ENCODE data around the gene CHD9NB.
"Not testable (repeated sequence)": the region's sequence is repeated elsewhere in the genome, so short reads cannot be mapped to it uniquely, and the experiment has no call there.

CHD9NB gene

DNA sequence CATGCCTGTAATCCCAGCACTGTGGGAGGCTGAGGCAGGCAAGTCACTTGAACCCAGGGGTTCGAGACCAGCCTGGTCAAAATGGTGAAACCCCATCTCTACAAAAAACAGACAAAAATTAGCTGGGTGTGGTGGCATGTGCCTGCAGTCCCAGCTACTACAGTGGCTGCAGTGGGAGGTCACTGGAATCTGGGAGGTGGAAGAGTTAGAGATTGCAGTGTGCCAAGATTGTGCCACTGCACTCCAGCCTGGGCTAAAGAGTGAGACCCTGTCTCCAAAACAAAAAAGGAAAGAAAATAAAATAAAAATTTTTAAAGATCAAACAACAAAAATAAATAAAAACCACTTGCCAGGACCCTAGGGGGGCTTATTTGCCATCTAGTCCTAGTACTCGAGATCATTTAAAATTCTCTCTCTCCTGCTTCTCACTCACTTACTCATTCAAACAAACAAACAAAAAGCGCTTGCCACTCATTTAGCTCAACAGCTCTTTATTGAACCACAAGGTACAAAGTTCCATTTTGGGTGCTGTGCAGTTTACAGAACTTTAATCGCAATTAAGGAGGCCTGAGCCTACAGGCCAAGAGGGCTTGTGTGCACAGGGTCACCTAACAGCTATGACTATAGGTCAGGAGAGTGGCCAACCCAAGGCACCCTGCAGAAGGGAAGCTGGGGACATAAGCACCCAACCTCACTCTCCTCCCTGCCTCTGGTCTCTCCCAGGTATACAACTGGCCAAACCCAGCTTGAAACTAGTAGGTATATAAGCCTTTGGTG lies 4.4 kb downstream of the CHD9NB start:
- ATAC-seq (replicated peaks; ENCODE audit: extremely low read depth, poor library complexity, severe bottlenecking): no peak

DNA sequence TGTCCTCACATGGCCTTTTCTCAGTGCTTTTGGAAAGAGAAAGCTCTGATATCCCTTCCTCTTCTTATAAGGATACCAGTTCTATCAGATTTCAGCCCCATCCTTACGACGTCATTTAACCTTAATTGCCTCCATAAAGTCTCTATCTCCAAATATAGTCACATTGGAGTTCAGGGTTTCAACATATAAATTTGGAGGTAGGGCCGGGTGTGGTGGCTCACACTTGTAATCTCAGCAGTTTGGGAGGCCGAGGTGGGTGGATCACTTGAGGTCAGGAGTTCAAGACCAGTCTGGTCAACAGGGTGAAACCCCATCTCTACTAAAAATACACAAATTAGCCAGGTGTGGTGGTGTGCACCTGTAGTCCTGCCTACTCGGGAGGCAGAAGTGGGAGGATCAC lies 5.2 kb downstream of the CHD9NB start:
- not testable (repeated sequence) for DNase-seq (ENCODE audit: low spot score in 2 of 2); H3K36me3 Mint-ChIP-seq (ENCODE audit: insufficient read depth); H3K9me3 Mint-ChIP-seq; H3K4me3 Mint-ChIP-seq; ATAC-seq (replicated peaks; ENCODE audit: extremely low read depth, poor library complexity, severe bottlenecking); H3K4me1 Mint-ChIP-seq; H3K27ac Mint-ChIP-seq (ENCODE audit: low read depth)
- peaks cover 20% of the 10 kb centered on the region for H3K27me3 Mint-ChIP-seq

More for the DNA sequence above, 4.4 kb downstream of the CHD9NB start:
- Mint-ChIP-seq H3K27ac (ENCODE audit: low read depth) (no peak overlapping the region), H3K27me3 (peaks cover 12% of the 10 kb centered on the region), H3K4me3 (no peak overlapping the region), H3K9me3 (no peaks in the 10 kb centered on the region), H3K36me3 (ENCODE audit: insufficient read depth) (no peaks in the 10 kb centered on the region), H3K4me1 (no peaks in the 10 kb centered on the region)
- DNase-seq (ENCODE audit: low spot score in 2 of 2): no peak

DNA sequence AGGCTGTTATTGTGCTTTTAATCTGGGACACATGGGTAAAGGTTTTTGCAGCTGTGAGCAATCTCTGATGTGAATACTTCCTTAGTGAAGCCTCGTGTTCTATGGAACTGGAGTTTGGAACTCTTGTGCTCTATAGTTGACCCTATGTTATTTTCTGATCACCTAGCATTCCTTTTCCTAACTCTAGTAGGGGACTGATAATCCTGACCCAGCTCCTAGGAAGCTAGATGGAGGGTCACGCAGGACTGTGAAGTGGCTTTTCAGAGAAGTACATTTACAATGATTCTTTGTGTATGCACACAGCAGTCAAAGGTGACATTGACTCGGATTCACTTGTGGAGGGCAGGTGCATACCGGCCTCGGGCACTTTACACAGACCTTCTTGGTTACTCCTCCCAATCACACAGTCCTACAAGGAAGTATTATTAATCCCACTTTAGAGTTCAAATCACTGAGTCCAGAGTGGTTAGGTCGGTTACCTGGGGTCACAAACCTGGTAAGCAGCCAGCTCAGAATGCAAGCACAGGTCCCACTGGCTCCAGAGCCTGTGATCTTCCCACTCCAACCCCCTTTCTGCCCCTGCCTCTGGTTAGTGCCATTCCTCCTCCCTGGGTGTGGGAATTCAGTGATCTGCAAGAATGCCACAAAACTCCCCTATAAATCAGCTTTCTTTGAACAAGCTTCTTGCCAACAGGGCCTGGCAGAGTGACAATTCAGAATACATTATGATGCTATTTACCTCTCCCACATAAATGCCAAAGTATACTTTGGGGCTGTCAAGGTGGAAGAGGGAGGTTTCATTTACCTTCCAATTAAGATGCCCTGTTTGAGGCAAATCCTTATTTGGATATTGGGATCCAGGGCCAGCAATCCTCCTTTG lies 7.1 kb downstream of the CHD9NB start:
- Mint-ChIP-seq H3K4me1 (no peaks in the 10 kb centered on the region), H3K9me3 (no peaks in the 10 kb centered on the region), H3K4me3 (no peak overlapping the region), H3K27ac (ENCODE audit: low read depth) (no peak overlapping the region), H3K27me3 (peaks cover 21% of the 10 kb centered on the region), H3K36me3 (ENCODE audit: insufficient read depth) (no peaks in the 10 kb centered on the region)
- DNase-seq (ENCODE audit: low spot score in 2 of 2): no peak
- ATAC-seq (replicated peaks; ENCODE audit: extremely low read depth, poor library complexity, severe bottlenecking): no peak

DNA sequence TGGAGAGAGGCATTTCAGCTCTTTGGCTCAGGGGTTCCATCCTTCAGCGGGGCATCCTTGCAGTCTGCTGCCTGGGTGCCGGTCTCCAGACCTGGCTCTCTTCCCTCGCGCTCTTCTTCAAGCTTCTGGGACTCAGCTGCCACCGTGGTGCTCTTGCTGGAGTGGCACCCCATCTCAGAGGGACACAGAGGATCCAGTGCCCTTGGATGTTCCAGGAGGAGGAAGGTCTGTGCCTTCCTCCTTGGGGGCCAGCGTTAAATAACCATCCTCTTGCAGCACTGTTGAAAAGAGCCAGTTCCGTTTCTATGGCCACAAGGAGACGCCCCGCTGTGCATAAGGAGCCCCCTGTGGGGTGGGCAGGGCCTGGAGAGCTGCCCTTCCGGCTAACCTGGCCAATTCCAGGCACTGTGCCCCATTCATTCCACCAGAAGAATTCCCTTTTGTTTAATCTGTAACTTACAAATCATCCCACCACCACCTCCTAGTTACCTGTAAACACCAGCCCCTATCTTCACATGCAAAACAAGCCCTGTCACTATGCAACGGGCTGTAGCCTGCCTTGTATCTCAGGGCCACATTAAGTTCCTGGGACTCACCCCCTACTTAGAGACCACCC lies 8.6 kb downstream of the CHD9NB start:
- no peaks in the 10 kb centered on the region for H3K36me3 Mint-ChIP-seq (ENCODE audit: insufficient read depth)
- ATAC-seq (replicated peaks; ENCODE audit: extremely low read depth, poor library complexity, severe bottlenecking) (no peak), DNase-seq (ENCODE audit: low spot score in 2 of 2) (no peak)
- H3K27me3 Mint-ChIP-seq: peaks cover 21% of the 10 kb centered on the region
- H3K9me3 Mint-ChIP-seq: no peaks in the 10 kb centered on the region
- no peak overlapping the region for H3K27ac Mint-ChIP-seq (ENCODE audit: low read depth)
- no peaks in the 10 kb centered on the region for H3K4me1 Mint-ChIP-seq
- H3K4me3 Mint-ChIP-seq: no peak overlapping the region

DNA sequence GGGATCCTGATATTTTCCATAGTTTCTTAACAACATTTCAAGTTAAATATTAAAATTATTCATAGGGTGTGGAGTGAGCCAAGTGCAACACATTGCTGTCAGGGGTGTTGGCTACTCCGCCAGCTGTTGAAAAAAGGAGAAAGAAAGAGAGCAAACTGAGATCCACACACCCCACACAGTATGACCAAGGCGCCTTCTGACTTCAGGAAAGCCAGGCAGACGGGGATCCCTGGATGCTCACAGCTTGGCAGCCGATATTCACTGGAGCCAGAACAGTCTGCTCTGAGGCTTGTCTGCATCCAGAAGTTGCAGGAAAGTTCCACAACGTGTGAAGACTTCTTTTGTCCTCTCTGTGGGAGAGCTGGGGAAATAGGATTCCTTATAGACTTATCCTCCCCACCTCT lies 9.3 kb downstream of the CHD9NB start:
- ATAC-seq (replicated peaks; ENCODE audit: extremely low read depth, poor library complexity, severe bottlenecking): no peak
- H3K9me3 Mint-ChIP-seq: no peaks in the 10 kb centered on the region
- peaks cover 21% of the 10 kb centered on the region for H3K27me3 Mint-ChIP-seq
- no peaks in the 10 kb centered on the region for H3K36me3 Mint-ChIP-seq (ENCODE audit: insufficient read depth)
- H3K4me3 Mint-ChIP-seq: no peak overlapping the region
- no peaks in the 10 kb centered on the region for H3K4me1 Mint-ChIP-seq
- H3K27ac Mint-ChIP-seq (ENCODE audit: low read depth): no peak overlapping the region
- no peak for DNase-seq (ENCODE audit: low spot score in 2 of 2)

DNA sequence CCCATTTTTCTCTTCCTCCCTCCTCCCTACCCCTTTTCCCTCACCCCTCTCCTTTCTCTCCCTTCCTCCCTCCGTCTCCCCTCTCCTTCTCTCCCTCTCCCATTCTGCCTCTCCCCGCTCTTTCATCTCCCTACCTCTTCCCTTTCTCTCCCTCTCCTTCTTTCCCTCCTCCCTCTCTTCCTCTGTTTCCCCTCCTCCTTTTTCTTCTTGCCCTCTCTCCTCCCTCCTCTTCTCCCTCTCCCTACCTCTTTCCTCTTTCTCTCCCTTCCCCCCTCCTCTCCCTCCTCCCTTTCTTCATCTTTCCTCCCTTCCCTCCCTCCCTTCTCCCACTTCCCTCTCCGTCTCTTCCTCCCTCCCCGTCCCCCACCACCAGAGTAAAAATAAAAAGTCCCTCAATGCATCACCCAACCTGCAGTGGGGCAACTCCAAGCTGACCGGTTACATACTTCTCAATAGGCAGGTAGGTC lies 10.4 kb downstream of the CHD9NB start:
- Mint-ChIP-seq H3K27me3 (peaks cover 21% of the 10 kb centered on the region), H3K4me1 (no peaks in the 10 kb centered on the region), H3K4me3 (no peak overlapping the region), H3K9me3 (no peaks in the 10 kb centered on the region), H3K27ac (ENCODE audit: low read depth) (no peak overlapping the region), H3K36me3 (ENCODE audit: insufficient read depth) (no peaks in the 10 kb centered on the region)
- ATAC-seq (replicated peaks; ENCODE audit: extremely low read depth, poor library complexity, severe bottlenecking): no peak
- DNase-seq (ENCODE audit: low spot score in 2 of 2): no peak

DNA sequence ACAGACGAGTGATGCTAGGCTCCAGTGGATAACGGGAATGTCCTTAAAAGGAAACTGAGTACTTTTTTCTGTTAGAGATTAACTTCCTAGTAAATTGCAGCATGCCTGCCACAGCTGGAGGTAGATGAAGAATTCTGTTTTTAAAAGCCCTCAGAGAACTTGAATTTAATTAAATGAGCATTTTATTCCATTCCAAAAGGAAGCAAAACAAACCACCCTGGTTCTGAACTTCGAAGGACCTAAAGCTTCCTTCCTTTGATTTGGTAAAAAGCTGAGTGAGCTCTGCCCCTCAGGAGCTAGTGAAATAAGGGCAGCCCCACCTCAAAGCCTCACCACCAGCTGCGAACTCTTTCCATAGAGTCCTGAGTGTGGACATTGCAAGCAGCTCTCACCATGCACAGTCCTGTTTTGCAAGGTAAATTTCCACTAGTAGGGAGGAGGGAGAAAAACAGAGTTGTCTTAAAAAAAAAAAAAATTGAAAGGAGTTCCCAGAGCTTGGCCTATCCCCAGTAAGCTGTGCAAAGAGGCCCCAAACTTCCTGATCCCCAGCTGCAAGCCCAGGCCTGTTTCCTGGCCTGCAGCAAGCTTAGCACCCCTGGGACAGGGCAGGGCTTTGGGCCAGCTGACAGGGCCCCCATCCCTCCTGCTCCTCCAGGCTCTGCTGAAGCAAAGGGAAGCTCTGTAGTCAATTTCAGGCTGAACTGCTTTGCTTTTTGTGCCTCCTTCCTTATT lies 11.2 kb downstream of the CHD9NB start:
- H3K27me3 Mint-ChIP-seq: peaks cover 21% of the 10 kb centered on the region
- H3K36me3 Mint-ChIP-seq (ENCODE audit: insufficient read depth): no peaks in the 10 kb centered on the region
- H3K27ac Mint-ChIP-seq (ENCODE audit: low read depth): no peak overlapping the region
- no peak overlapping the region for H3K4me3 Mint-ChIP-seq
- DNase-seq (ENCODE audit: low spot score in 2 of 2): no peak
- H3K4me1 Mint-ChIP-seq: no peaks in the 10 kb centered on the region
- ATAC-seq (replicated peaks; ENCODE audit: extremely low read depth, poor library complexity, severe bottlenecking): no peak
- no peaks in the 10 kb centered on the region for H3K9me3 Mint-ChIP-seq

DNA sequence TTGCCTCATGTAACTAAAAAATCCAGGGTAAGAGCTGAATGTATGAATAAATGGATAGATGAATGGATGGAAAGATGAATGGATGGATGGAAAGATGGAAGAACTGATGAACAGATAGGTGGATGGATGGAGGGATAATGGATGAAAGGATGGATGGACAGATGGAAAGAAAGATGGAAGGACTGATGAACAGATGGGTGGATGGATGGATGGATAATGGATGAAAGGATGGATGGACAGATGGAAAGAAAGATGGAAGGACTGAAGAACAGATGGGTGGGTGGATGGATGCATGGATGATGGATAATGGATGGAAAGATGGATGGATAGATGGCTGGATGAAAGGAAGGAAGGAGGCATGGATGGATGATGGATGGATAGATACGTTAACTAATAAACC lies 11.9 kb downstream of the CHD9NB start:
- Mint-ChIP-seq H3K4me1 (no peaks in the 10 kb centered on the region), H3K36me3 (ENCODE audit: insufficient read depth) (no peaks in the 10 kb centered on the region), H3K27me3 (peaks cover 21% of the 10 kb centered on the region), H3K27ac (ENCODE audit: low read depth) (no peak overlapping the region), H3K9me3 (no peaks in the 10 kb centered on the region), H3K4me3 (no peak overlapping the region)
- no peak for DNase-seq (ENCODE audit: low spot score in 2 of 2)
- ATAC-seq (replicated peaks; ENCODE audit: extremely low read depth, poor library complexity, severe bottlenecking): no peak

DNA sequence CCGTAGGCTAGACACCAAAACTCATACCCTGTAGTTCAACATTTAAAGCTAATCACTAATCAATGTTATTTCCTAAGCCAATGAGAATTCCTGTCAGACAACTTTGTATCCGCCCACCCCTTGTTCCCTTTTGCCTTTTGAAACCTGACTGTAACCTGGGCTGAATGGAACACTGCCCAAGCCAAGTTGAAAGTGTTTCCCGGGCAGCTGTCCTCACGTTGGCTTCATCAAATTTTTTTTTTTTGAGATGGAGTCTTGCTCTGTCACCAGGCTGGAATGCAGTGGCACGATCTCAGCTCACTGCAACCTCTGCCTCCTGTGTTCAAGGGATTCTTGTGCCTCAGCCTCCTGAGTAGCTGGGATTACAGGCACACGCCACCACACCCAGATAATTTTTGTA lies 16.0 kb downstream of the CHD9NB start:
- not testable (repeated sequence) for DNase-seq (ENCODE audit: low spot score in 2 of 2); H3K4me1 Mint-ChIP-seq; H3K27ac Mint-ChIP-seq (ENCODE audit: low read depth); ATAC-seq (replicated peaks; ENCODE audit: extremely low read depth, poor library complexity, severe bottlenecking); H3K36me3 Mint-ChIP-seq (ENCODE audit: insufficient read depth); H3K4me3 Mint-ChIP-seq; H3K9me3 Mint-ChIP-seq
- H3K27me3 Mint-ChIP-seq: peaks cover 31% of the 10 kb centered on the region

DNA sequence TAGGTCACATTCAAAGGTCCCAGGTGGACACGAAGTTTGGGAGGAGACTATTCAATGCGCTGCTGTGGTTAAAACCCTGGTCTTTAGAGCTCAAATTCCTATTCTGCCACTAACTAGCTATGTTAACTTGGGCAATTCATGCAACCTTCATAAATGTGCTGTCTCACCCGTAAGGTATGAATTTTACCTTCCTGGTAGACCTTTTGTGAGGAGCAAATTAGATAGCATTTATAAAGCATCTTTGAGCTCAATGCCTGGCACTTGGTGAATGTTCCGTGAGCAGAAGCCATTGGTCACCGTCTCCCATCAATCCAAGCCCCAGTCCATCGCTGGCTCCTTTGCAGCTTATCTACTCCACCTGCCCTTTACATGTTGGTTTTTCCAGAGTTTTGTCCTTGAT lies 16.6 kb downstream of the CHD9NB start:
- Mint-ChIP-seq H3K4me3 (no peak overlapping the region), H3K4me1 (no peaks in the 10 kb centered on the region), H3K36me3 (ENCODE audit: insufficient read depth) (peaks cover 1% of the 10 kb centered on the region), H3K27ac (ENCODE audit: low read depth) (no peak overlapping the region), H3K27me3 (peaks cover 38% of the 10 kb centered on the region), H3K9me3 (no peaks in the 10 kb centered on the region)
- ATAC-seq (replicated peaks; ENCODE audit: extremely low read depth, poor library complexity, severe bottlenecking): no peak
- no peak for DNase-seq (ENCODE audit: low spot score in 2 of 2)

DNA sequence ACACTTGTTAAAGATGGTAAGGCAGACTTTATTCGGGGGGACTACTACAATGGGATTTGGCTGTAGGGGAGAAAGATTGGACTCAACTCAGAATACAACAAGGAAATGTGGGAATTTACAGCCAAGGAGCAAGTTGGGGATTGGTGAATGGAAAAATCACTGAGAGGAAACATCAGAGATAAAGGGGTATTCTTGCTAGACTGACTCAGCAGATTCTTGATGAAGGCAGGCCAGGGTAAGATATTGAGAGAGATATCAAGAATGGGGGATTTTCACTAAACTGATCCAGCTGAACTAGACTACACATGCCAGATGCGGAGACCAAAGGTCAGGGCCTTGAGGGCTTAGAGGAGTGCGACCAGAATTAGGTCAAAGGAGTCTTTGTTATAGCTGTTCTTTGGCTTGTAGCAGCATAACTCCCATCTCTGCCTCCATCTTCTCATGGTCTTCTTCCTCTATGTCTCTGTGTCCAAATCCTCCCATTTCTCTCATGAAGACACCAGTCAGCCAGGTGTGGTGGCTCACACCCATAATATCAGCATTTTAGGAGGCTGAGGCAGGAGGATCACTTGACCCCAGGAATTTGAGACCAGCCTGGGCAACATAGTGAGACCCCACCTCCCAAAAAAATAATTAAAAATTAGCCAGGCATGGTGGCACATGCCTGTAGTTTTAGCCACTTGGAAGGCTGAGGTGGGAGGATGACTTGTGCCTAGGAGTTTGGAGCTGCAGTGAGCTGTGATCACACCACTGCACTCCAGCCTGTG lies 17.3 kb downstream of the CHD9NB start:
- H3K27ac Mint-ChIP-seq (ENCODE audit: low read depth): no peak overlapping the region
- H3K36me3 Mint-ChIP-seq (ENCODE audit: insufficient read depth): peaks cover 1% of the 10 kb centered on the region
- DNase-seq (ENCODE audit: low spot score in 2 of 2): no peak

DNA sequence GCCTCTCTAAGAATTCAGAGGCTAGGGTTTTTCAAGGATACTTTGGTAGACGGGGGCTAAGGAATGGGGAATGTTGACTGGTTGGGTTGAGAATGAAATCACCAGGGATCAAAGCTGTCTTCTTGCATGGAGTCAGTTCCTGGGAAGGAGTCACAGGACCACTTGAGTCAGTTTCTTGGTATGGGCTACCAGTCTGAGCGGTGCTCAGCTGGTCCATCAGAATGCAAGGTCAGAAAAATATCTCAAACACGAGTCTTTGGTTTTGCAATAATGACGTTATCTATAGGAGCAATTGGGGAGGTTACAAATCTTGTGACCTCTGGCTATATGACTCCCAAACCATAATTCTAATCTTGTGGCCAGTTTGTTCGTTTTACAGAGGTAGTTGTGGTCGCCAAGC lies 18.4 kb downstream of the CHD9NB start:
- H3K27me3 Mint-ChIP-seq: peaks cover 51% of the 10 kb centered on the region
- no peak overlapping the region for H3K27ac Mint-ChIP-seq (ENCODE audit: low read depth)
- H3K4me3 Mint-ChIP-seq: no peak overlapping the region
- H3K36me3 Mint-ChIP-seq (ENCODE audit: insufficient read depth): peaks cover 1% of the 10 kb centered on the region
- ATAC-seq (replicated peaks; ENCODE audit: extremely low read depth, poor library complexity, severe bottlenecking) (no peak), DNase-seq (ENCODE audit: low spot score in 2 of 2) (no peak)
- H3K9me3 Mint-ChIP-seq: no peaks in the 10 kb centered on the region
- no peaks in the 10 kb centered on the region for H3K4me1 Mint-ChIP-seq

More for the DNA sequence above, 17.3 kb downstream of the CHD9NB start:
- H3K4me3 Mint-ChIP-seq: no peak overlapping the region
- H3K4me1 Mint-ChIP-seq: no peaks in the 10 kb centered on the region
- peaks cover 40% of the 10 kb centered on the region for H3K27me3 Mint-ChIP-seq
- ATAC-seq (replicated peaks; ENCODE audit: extremely low read depth, poor library complexity, severe bottlenecking): no peak
- H3K9me3 Mint-ChIP-seq: no peaks in the 10 kb centered on the region

All from central memory CD8-positive, alpha-beta T cell (primary cell).